OCI-LY7 (cell line): ENCODE results near the gene MICAL3.

Experiments used
- CTCF ChIP-seq: fragments of 200-600 bp; sonication (generic); conservative IDR thresholded peaks from 2 replicates; pipeline ENCODE4 v1.5.1; 2014; ENCODE audit warnings: mild to moderate bottlenecking, antibody characterized with exemption, low read length, moderate library complexity, mixed read lengths
- EZH2phosphoT487 ChIP-seq: fragments of 200-600 bp; sonication (generic); IDR thresholded peaks from 2 replicates; pipeline ENCODE4 v1.6.1; 2018; ENCODE audit warnings: low read depth, borderline replicate concordance, mild to moderate bottlenecking, mixed run types, antibody characterized with exemption, low read length, moderate library complexity, mixed read lengths

- TF ChIP-seq CTCF (no peak), EZH2phosphoT487 (no peak)
Observed at GRCh38 chr22:17890245-17890671, 134.1 kb downstream of the MICAL3 start.
